Epithelial cell of esophagus (primary cell): ENCODE measurements around the gene BRD3.

Source experiments
- DNase-seq: peaks from one replicate; pipeline ENCODE4 v3.0.0; 2010; ENCODE audit warnings: low read depth
- H3K4me3 ChIP-seq: 2 replicates; pipeline ENCODE4 v1.5.1; 2011; ENCODE audit warnings: mild to moderate bottlenecking, low read length, control low read depth
- CTCF ChIP-seq: IDR thresholded peaks from 2 replicates; pipeline ENCODE4 v1.5.1; 2011; ENCODE audit warnings: low read depth, mild to moderate bottlenecking, low read length, control low read depth, inconsistent platforms; ENCODE audit not compliant: insufficient read depth; ENCODE audit errors: missing control alignments

The BRD3 gene

GRCh38 chr9:133995012-133995896, 72.6 kb downstream of the BRD3 start:
- no peak overlapping the region for H3K4me3 ChIP-seq
- peak; percentile 20 for TF ChIP-seq CTCF
- DNase-seq, result peak; percentile 24

GRCh38 chr9:133994353-133995011, 73.3 kb downstream of the BRD3 start:
- TF ChIP-seq CTCF, result peak; percentile 98
- peak; percentile 66 for DNase-seq
- no peak overlapping the region for H3K4me3 ChIP-seq

- TF ChIP-seq CTCF, result no peak
- DNase-seq, result no peak
- H3K4me3 ChIP-seq, result peak overlapping the region; percentile 68
Observed at GRCh38 chr9:133993635-133994253, 74.1 kb downstream of the BRD3 start.

GRCh38 chr9:133992780-133993634, 74.8 kb downstream of the BRD3 start:
- peak; percentile 39 for TF ChIP-seq CTCF
- DNase-seq, result peak; percentile 92
- H3K4me3 ChIP-seq, result peak overlapping the region; percentile 68

GRCh38 chr9:133991964-133992779, 75.7 kb downstream of the BRD3 start, which contains the start of gene VAV2:
VAV2 (minus strand) TSS chr9:133992324; CDS start chr9:133992278, 46 bp downstream.
- TF ChIP-seq CTCF, result no peak
- H3K4me3 ChIP-seq, result peak within 1 kb of the TSS; percentile 69
- DNase-seq, result peak; percentile 60
